Epithelial cell of proximal tubule (primary cell): Measurements from ENCODE around the gene OST4. TPM values are rescaled to one million over a fixed set of nuclear protein-coding genes. Genes with fewer than 3 reads are reported as not detected.

Experiments
- DNase-seq: peaks from one replicate; pipeline ENCODE4 v3.0.0-alpha.2; 2011; ENCODE audit warnings: low read depth
- H3K4me3 ChIP-seq: 2 replicates; pipeline ENCODE4 v1.5.1; 2011; ENCODE audit warnings: low read depth, mild to moderate bottlenecking, low read length
- CTCF ChIP-seq: conservative IDR thresholded peaks from 2 replicates; pipeline ENCODE4 v1.5.1; 2012; ENCODE audit warnings: low read depth, mild to moderate bottlenecking, low read length
- total RNA-seq: library from RNA; depleted of rRNA; stranded (reverse); fragments of >200 nt; gene quantifications from 2 replicates; pipeline ENCODE4 v1.2.3, GENCODE V29; 2015

OST4 gene
- total RNA-seq, 1 donor from 2014 or later: 283 TPM

GRCh38 chr2:27095745-27096651 lies 24.5 kb upstream of the OST4 start:
- H3K4me3 ChIP-seq: no peak overlapping the region
- no peak for DNase-seq
- no peak for TF ChIP-seq CTCF

DNA sequence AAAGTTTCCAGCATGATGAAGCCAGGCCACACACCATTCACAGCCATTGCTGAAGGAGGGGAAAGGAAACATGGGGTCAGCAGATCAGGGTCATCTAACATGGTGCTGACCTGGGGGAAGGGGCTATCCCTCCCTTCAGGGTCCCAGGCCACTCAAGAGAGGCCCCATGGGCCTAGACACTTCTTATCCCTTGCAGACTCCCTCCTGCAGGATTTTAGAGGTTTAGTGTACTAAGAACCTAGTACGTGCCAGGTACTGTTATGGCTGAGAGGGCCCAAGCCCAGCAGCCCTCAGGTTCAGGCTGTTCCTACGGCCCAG lies 23.9 kb upstream of the OST4 start:
- TF ChIP-seq CTCF: no peak
- H3K4me3 ChIP-seq: no peak overlapping the region
- no peak for DNase-seq

DNA sequence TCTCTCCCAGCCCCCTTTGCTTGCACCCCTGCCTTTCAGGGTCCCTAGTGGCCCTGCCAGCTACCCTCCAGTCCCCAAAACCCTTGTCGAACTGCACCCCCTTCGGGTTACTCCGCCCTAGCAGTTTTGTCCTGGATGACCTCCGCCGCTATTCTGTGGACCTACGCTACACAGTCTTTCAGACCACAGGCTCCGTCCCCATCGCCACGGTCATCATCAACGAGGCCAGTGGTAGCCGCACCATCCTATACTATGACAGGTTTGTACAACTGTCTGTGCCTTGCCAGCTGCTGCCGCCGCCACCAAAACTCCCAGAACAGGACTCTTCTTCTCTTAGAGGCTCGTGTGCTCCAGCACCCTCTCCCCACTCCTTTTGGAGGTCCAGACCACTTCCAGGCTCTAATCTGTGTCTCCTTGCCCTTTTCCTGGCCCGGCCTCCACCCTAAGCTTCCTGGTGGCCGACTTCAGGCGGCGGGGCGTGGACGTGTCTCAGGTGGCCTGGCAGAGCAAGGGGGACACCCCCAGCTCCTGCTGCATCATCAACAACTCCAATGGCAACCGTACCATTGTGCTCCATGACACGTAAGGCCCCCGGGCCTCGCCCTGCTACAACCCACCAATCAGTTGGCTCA lies 23.0 kb upstream of the OST4 start:
- no peak for DNase-seq
- TF ChIP-seq CTCF: no peak
- H3K4me3 ChIP-seq: no peak overlapping the region

DNA sequence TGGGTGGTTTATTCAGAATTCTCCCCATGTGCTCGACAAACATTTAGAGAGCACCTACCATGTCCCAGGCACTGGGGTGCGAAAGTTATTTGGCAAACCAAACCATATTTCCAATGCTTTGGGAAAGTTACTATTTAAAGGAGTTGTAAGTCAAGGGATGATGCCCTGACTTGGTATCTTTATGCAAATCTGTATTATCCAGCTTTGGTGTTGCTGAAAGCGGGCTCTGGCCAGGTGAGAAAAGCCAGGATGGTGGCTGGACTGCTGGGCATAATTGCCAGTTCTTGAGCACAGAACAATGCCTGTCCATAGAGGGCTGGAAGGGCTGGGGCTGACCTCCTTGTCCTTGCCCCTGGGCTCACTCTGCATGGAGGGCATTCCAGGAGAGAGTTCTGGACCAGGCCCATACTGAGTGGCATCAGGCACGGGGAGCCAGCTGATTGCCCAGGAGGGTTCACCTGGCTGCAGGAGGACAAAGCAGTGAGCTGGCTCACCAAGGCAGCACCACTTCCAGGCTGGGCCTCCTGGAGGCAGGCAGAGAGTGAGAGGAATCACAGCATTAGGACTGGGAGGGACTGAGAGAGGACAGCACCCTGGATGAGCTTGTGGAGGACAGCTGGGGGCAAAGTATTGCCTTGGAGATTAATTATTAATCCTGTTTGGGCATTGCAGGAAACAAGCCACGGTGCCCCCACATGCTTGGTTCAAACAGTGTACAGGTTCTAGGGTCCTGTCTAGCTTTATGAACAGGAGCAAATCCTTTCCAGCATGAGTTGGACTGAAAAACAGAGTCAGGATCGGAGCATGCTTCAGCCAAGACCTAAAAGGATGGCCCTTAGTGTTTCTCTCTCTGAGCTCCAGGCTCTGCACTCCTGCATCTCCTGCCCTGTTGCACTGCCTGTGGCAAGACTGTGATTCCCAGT lies 22.2 kb upstream of the OST4 start:
- H3K4me3 ChIP-seq: no peak overlapping the region
- no peak for TF ChIP-seq CTCF
- DNase-seq: no peak

DNA sequence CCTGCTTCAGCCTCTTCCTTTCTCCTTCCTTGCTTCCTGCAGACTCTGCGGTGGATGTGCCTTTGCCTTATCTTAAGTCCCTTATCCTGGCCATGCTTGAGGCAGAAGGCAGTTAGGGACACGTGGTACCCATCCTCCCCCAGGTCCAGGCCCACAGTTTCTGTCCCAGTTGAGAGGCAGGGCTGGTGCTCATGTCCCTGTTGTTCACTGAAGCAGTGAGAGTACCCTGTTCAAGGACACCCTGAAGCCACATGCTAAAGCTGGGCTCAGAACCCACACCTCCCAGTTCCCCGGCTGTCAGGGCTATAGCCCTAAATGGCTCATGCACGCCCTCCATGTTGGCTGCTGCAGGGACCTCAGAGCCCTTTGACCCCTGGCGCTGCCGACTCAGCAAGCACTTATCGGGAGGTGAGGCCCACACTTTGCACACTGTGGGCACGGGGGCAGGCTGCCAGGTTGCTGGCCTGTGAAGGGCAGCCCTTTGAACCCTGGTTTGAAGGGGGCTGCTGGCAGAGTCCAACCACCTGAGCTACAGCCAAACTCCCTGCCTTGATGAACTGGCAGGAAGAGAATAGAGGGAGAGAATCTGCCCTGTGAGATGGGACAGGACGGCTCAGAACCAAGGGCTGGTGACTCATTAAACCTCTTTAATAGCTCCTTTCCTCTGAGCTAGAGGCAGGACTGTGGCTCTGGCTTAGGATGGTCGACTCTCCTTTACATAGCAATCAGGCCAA lies 21.4 kb upstream of the OST4 start:
- H3K4me3 ChIP-seq: no peak overlapping the region
- no peak for DNase-seq
- TF ChIP-seq CTCF: no peak
